Measurements from ENCODE around the gene COL1A1.
A peak's percentile ranks its signal among the peaks of the same experiment; 100 is the strongest.

The COL1A1 gene

GRCh38 chr17:50185631-50186471, 15.6 kb downstream of the COL1A1 start:
- no peak for DNase-seq

DNA sequence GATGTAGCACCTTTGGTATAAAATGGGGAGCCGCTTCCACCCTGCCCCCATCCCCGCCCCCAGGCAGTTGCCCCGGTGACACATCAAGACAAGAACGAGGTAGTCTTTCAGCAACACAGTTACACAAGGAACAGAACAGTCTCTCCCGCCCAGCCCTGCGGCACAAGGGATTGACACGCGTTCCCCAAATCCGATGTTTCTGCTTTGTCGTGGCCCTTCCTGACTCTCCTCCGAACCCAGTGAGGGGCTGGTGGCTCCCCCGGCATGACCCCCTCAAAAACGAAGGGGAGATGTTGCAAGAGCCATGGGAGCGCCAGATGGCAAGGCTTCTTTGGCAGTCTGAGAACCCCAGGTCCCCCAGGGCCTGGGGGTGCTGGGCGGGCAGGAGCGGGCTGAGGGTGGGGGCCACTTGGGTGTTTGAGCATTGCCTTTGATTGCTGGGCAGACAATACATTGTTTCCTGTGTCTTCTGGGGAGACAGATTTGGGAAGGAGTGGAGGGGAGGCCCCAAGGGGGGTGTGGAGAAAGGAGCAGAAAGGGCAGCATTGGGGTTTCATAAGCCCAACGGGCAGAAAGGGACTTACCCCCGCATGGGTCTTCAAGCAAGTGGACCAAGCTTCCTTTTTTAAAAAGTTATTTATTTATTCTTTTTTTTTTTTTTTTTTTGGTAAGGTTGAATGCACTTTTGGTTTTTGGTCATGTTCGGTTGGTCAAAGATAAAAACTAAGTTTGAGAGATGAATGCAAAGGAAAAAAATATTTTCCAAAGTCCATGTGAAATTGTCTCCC, 16.6 kb downstream of the COL1A1 start:
- DNase-seq = no peak

DNA sequence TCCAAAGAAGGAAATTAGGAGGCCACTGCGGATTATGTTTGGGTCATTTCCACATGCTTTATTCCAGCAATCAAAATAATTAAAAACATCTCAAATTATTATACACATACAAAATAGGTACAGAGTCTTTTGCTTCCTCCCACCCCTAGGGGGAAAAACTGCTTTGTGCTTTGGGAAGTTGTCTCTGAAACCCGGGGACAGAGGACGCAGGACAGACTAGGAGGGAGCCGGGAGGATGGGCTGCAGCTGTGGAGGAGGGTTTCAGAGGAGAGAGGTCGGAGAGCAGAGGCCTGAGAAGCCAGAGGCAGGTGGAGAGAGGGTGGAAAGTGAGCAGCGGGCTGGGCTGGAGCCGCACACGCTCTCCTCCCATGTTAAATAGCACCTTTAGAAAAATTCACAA, 17.4 kb downstream of the COL1A1 start:
- DNase-seq = no peak

DNA sequence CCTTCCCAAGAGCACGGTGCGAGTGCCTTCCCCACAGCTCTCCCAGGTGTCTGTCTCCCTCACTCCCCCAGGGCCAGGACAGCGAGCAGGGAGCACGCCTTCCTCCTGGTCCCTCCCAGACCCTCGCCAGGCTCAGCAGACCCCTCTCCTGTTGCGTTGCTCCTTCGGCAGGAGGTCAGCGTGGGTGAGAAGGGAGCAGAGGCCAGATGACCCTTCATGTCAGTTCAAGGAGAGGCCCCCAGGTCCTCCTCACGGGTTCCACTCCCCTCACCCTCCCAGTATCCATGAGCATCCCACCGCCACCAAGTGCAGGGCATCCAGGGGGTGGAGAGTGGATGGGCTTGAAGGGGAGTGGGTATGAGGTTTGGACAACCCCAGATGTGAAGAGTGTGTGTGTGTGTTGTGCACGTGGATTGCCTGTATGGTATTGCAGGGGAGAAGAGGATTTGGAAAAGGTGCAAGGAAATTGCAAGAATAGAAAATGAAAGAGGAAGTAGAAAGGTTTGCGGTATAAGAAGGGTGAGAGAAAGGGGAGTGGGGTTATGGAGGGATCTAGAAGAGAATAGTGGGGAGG, 17.9 kb downstream of the COL1A1 start:
- no peak for DNase-seq

GRCh38 chr17:50182783-50183420, 18.5 kb downstream of the COL1A1 start:
- no peak for DNase-seq

DNA sequence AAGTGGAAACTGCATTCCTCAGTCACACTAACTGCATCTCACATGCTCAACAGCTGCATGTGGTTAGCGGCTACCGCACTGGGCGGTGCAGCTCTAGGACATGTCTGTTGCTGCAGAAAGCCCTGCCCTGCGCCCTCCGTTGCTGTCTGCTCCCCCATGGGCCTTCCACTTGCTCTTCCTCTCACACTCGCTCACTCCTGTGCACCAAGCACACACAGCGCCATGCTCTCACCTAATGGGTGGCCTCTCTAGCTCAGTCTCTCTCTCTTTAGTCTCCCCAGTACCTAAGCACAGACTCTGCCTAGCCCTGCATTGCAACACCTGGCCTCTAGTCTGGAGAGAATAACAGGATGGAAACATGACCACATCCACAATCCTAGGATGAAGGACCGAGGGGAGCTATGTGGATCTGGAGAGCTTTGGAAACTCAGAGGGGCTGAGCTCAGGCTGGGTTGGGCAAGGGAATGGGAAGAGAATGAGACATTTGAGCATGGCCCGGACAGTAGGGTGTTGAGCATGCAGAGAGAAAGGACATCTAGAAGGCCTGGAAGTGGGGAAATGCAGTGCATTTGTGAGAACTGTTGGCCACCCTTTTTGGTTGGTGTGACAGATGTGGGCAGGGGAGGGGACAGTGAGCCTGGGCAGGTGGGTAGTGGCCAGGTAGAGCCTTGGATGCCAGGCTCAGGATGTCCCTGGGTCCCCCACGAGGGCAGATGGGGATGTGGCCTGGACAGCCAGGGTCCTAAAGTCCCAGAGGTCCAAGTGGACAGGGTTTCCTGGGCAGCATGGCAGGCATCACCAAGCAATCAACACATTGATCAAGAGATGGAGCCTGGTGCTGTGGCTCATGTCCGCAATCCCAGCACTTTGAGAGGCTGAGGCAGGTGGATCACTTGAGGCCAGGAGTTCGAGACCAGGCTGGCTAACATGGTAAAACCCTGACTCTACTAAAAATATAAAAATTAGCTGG, 19.6 kb downstream of the COL1A1 start:
- no peak for DNase-seq

DNA sequence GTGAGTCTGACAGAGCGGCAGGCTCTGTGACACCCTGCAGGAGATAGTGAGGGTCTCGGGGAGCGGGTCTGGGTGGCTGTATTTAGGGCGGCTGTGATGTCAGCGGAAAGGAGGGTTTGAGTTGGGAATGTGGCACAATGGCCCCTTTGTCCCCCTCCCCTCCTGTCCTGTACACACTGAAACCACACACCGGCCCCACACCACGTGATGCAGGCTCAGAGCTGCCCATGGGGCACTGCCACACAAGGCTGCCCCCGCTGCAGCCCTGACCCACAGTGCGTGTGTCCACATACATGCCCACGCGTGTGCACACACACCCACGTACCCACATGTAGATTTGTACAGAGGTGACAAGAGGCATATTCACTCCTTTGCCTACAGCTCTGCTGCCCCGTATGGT, 20.3 kb downstream of the COL1A1 start:
- no peak for DNase-seq

DNA sequence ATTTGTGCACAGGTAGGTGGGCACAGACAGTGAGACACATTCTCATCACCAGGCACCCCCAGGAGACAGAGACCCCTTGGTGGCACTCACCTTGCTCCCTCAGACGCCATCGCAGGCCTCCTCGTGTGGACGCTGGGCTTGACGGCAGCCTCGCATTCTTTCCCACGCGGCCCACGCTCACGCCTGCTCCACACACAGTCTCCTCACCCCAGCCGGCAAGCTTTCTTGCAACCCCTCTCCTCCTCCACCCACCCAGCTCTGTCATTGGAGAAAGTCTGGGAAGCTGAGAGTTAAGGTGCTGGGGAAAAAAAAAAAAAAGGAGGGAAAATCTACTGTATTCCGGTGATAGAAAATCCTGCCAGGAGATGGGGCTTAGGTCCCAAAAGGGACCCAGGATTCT, 20.8 kb downstream of the COL1A1 start:
- DNase-seq = no peak

GRCh38 chr17:50180111-50180510, 21.3 kb downstream of the COL1A1 start:
- no peak for DNase-seq

DNA sequence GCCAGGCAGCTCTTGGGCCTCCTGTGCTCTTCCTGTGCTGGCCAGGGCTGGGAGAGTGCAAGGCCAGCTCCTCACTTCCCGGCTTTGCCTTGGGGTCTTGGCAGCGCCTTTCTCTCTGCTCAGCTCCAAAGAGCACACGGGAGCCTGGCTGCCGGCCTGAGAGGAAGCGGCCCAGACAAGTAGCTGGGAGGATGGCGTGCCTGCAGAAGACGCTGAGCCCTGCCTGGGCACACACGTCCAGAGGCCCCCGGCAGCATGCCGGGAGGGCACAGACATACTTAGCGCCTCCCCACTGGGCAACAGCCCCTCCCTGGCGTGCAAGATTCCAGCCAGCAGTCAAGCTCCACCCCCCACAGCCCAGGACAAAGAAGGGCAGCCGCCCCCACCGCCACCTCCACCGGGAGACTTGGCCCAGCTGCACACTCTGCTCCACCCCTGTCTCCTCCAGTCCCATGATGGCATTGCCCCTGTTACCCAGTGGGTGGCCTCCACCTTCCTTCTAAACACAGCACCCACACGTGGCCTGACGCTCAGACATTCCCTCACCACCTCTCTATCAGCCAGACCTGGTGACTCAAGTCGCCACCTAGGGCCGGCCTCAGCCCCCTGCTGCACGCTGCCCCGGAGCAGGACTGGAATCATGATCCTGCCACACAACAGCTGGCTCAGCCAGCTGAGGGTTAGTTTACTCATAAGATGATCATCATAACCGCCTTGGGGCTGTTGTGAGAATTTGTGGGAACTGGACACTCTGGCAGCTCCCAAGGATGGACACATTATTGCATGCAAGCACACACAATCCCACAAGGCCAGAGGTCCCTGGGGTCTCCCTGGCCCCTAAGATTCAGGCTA, 23.2 kb downstream of the COL1A1 start:
- peak; percentile 28 to 41 for DNase-seq

DNA sequence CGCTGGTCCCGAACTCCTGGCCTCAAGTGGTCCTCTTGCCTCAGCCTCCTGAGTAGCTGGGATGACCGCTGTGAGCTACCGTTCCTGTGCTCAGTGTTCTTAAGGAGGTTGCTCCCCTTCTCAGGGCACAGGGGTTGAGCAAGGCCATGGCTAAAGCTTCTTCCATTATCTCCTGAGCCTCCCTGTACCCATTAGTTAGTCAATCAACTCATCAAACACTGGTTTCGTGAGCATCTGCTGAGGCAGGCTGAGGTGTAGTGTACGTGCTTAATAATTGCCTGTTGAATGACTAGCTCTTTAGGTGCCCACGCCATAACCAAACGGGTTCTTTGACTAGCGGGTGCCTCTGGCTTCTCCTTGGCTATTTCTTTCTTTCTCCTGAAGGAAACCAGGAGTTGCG, 24.0 kb downstream of the COL1A1 start:
- no peak for DNase-seq

DNA sequence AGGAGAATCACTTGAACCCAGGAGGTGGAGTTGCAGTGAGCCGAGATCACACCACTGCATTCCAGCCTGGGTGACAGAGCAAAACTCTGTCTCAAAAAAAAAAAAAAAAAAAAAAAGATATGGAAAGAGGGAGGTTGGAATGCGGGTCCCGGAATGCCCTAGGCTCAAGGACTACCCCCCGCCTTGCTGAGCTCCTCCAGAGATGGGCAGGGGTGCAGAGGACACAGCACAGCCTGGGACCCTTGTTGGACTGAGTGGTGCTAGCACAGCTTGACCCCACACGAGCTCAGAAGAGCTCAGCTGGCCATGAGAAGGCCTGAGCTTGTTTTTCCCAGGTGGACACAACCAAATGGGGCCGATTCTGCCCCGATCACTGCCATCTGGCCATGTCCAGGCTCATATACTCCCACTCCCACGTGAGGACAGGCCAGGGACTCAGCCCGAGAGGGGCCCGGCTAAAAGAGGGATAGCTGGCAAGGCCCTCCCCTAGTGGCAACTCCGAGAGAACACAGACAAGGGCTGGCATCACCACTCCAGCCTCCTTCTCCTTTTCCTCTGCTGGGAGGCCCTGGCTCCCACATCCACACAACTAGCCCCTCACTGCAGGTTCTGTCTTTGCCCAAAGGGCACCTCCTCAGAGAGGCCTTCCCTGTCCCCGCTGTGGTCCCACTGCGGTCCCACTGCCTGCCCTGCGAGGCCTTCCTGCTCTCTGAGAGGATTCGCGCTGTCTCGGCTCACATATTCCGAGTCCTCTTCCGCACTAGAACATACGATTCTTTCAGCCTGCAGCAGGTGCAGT, 24.7 kb downstream of the COL1A1 start:
- no peak for DNase-seq

- no peak for DNase-seq
Observed at GRCh38 chr17:50175035-50175807, 26.2 kb downstream of the COL1A1 start.

- DNase-seq = no peak
Observed at GRCh38 chr17:50174444-50174843, 27.0 kb downstream of the COL1A1 start.

DNA sequence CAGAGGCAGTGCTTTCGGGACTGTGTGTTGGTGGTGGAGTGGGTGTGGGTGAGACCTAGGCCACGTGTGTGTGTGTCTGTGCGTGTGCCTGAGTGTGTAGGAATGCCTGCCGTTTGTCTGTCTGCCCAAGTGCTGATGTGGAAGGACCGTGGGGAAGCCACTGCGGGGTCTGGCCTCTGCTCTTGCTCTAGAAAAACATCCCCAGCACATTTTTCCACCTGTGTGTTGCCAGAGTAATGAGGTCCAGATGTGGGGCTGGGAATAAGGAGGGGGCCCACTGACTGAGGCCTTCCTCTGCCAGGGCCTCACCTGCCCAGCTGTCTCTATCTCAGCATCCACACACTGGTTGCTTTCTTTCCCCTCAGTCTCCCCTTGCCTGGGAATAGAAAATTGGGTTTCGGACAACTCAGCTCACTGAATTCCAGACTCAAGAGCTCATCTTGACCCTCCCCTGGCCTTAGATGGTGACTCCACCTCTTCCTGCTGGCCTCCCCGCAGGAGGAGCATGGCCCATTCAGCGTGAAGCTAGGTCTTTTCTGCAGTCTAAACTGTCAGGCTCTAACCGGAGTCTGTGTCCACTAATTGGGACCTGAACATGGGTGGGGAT, 28.0 kb downstream of the COL1A1 start:
- no peak for DNase-seq

DNA sequence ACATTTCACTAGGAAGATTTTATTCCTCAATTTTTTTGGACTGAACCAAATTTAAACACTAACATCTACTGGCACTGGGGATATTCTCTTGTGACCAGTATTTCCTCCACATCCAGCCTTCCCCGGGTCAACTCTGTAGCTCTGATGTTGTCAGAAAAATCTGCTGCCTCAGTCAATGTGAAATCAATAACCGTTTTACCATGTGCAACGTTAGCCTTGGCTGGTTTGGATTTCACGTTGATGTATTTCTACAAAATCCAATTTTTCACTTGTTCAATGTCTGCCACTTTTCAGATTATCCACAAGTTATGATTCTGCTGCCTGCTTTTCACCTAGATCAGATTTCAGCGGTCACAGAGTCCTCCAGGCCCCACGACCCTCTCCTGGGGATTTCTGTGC, 28.5 kb downstream of the COL1A1 start:
- DNase-seq = no peak

GRCh38 chr17:50172130-50172529, 29.3 kb downstream of the COL1A1 start:
- no peak for DNase-seq

DNA sequence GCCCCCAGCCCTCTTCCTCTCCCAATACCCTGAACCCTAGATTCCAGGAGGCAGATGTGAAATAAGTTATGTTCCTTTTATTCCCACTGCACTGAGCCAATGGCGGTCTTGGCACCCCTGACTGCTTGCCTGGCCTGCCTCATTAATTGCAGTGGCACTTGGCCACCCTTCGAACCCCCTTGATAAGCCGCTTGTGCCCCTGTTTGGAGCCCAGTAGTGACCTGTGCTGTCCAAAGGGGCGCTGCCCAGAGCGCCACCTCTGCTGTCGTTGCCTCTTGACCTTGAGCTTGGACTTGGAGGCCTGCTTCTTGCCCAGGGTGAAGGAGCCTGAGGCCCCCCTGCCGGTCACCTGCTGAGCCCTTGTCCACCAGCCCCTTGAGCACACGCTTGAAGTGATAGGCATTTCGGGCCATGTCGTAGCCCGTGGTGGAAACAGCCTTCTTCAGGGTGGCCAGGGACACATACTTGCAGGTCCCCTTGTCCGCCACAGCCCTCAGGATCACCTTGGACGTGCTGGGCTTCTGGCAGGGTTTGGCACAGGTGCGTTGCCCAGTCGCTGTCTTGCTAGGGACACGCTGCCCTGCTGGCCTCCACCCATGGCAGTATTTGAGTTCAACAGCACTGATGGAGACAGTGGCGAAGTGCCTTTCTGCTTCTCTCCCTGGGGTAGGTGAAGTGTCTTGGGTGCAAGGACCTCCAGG, 29.9 kb downstream of the COL1A1 start:
- DNase-seq = no peak
